ENCODE results near the gene BUD13.
"Not testable (repeated sequence)": the region's sequence is repeated elsewhere in the genome, so short reads cannot be mapped to it uniquely, and the experiment has no call there.

Gene BUD13, protein sequence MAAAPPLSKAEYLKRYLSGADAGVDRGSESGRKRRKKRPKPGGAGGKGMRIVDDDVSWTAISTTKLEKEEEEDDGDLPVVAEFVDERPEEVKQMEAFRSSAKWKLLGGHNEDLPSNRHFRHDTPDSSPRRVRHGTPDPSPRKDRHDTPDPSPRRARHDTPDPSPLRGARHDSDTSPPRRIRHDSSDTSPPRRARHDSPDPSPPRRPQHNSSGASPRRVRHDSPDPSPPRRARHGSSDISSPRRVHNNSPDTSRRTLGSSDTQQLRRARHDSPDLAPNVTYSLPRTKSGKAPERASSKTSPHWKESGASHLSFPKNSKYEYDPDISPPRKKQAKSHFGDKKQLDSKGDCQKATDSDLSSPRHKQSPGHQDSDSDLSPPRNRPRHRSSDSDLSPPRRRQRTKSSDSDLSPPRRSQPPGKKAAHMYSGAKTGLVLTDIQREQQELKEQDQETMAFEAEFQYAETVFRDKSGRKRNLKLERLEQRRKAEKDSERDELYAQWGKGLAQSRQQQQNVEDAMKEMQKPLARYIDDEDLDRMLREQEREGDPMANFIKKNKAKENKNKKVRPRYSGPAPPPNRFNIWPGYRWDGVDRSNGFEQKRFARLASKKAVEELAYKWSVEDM

GRCh38 chr11:116772443-116773202, at the start of gene BUD13:
Gene BUD13, minus strand, starts transcription at chr11:116772987. Its CDS starts 23 bp downstream, at chr11:116772964.
- DNase-seq (ENCODE audit: low read depth): peak; percentile 42

GRCh38 chr11:116822575-116822974, 49.8 kb upstream of the BUD13 start:
- DNase-seq (ENCODE audit: low read depth): no peak

GRCh38 chr11:116821050-116821918, 48.5 kb upstream of the BUD13 start:
- no peak for DNase-seq (ENCODE audit: low read depth)

DNA sequence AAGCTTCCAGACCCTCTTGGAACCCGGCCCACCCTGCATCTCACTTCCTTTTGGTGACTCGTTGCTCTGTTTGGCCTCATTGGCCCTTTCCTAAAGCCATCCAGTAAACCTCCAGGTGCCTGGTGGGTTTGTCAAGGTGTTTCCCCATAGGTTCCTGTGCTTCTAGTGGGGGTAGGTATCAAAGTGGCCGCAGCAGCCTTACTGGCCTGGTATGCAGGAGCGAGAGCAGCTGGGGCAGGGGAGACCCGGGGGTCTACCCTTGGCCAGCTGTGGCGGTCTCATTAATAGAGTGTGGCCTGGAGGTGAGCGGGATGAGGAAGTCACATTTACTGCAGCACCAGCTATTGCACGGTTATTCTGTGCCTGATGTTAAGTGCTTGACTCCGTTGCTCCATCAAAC, 46.3 kb upstream of the BUD13 start:
- no peak for DNase-seq (ENCODE audit: low read depth)

DNA sequence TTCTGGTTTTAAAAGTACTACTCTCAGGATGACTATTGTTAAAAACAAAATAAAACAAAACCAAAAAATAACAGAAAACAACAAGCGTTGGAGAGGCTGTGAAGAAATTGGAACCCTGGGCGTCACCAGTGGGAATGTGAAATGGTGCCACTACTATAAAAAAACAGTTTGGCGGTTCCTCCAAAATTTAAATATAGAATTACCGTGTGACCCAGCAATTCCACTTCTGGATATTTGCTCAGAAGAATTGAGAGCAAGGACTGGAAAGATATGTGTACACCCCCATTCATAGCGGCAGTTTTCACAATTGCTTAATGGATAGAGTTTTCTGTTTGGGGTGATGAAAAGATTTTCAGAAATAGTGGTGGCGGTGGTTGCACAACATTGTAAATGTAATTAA, 41.7 kb upstream of the BUD13 start:
- DNase-seq (ENCODE audit: low read depth): no peak

- no peak for DNase-seq (ENCODE audit: low read depth)
Observed at GRCh38 chr11:116813781-116814471, 41.1 kb upstream of the BUD13 start.

DNA sequence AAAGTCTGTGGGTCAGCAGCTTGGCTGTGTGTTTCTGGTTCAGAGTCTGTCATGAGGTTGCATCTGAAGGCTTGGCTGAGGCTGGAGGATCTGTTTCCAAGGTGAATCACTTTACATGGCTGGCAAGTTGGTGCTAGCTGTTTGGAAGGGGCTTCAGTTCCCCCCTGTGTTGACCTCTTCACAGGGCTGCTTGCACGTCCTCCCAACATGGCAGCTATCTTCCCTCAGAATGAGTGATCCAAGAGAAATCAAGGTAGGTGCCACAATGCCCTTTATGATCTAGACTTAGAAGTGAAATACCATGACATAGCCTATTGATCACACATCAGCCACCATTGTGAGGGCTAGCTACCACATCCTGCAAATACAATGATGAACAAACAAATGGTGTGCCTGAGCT, 40.4 kb upstream of the BUD13 start:
- no peak for DNase-seq (ENCODE audit: low read depth)

GRCh38 chr11:116812109-116812508, 39.3 kb upstream of the BUD13 start:
- DNase-seq (ENCODE audit: low read depth): no peak

DNA sequence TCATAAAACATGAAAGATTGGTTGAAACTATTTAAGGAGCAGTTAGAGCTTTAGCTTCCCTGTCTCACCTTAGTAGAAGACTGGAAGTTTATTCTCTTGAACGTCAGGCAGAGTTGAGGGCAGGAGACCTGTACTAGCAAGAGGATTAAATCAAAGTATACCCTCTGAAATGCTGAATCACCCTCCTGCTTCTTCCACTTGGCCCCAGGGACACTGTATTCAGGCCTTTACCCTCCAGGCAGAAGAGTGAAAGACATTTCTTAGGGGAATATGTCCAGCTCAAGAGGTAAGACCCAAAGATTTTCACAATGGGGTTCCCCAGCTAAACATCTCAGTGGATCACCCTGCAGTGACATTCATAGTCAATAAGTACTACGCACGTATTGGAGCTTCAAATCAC, 38.4 kb upstream of the BUD13 start:
- no peak for DNase-seq (ENCODE audit: low read depth)

- DNase-seq (ENCODE audit: low read depth): no peak
Observed at GRCh38 chr11:116808262-116809175, 35.7 kb upstream of the BUD13 start.

DNA sequence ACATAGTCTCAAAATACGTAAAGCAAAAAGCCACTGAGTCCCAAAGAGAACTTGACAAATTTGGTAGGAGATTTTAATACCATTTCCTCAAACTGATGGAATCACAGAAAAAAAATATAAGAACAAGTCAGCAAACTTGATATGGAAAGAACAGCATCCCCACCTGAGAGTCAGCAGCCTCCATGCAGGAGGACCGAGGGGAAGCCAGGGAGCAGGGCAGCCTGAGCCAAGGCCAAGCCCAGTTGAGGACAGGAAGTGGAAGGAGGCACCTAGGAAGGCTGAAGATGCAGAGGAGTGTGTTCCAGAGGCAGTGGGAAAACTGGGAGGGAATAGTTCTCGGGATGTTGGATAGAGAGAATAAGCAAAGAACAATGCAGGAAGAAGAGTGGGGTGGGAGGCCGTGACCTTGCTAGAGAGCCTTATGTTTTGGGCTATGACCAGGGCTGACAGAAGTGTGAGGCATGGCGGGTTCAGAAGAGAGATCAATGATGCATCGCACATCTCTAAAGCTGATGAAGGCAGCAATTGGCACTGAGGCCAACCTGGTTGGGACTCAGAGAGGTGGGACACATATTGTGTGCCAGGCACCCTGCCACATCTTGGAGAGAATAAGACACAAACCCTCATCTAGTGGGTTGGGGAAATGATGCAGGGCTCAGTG, 34.9 kb upstream of the BUD13 start:
- no peak for DNase-seq (ENCODE audit: low read depth)

- DNase-seq (ENCODE audit: low read depth): no peak
Observed at GRCh38 chr11:116804001-116804400, 31.2 kb upstream of the BUD13 start.

- DNase-seq (ENCODE audit: low read depth): not testable (repeated sequence)
Observed at GRCh38 chr11:116801662-116802061, 28.9 kb upstream of the BUD13 start.

GRCh38 chr11:116800610-116801009, 27.8 kb upstream of the BUD13 start:
- DNase-seq (ENCODE audit: low read depth): no peak

DNA sequence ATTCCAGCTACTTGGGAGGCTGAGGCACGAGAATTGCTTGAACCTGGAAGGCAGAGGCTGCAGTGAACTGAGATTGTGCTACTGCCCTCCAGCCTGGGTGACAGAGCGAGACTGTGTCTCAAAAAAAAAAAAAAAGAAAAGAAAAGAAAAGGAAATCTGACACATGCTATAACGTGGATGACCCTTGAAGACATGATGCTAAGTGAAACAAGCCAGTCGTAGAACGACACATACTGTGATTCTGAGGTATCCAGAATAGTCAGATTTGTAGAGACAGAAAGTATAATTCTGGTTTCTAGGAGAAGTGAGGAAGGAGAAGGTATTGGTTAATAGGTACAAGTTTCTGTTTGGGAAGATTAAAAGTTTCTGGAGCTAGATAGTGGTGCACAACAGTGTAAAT, 25.6 kb upstream of the BUD13 start:
- DNase-seq (ENCODE audit: low read depth): no peak

GRCh38 chr11:116797816-116798215, 25.0 kb upstream of the BUD13 start:
- DNase-seq (ENCODE audit: low read depth): no peak

GRCh38 chr11:116796548-116796947, 23.8 kb upstream of the BUD13 start:
- no peak for DNase-seq (ENCODE audit: low read depth)

DNA sequence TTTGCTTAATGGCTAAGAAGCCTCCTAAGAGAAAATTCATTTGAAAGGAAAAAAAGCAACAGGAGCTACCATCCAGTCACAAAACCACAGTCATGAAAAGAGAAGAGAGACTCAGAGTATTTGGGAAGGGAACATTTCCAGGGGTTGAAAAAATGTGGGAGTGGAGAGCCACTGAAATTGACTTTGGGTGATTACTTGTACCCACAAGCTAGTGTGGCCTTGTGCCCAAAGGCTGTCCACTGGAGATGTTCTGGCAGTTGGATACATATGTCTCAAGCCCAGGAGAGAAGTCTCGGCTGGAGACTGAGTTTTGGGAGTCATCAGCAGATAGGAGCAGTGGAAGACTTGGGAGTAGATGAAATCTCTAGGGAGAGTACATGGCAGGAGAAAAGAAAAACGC, 22.1 kb upstream of the BUD13 start:
- DNase-seq (ENCODE audit: low read depth): no peak

DNA sequence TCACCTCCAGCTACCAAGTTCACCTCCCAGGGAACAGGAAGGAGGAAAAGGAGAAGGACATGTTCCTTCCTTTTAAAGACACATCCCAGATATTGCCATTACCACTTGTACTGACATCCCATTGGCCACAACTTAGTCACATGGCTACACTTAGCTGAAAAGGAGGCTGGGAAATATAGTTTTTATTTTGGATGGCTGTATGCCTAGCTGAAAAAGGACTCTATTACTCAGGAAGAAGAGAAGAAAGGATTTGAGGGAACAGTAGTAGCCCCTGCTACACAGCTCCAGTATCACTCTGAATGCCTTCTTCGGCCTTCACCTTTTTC, 20.9 kb upstream of the BUD13 start:
- DNase-seq (ENCODE audit: low read depth): no peak

All from HS-27A (cell line).